Psoas muscle (tissue), 8 donors: Measurements from ENCODE around the gene MGME1. TPM values are rescaled to one million over a fixed set of nuclear protein-coding genes. Genes with fewer than 3 reads are reported as not detected.

ENCODE experiments used
- ATAC-seq, 4 donors: fragments of 200-7000 bp; cut with Tn5 transposase; one replicate each; pipeline ENCODE4 v1.9.1; 2020; ENCODE audit warnings: moderate library complexity in 3 of 4, mild to moderate bottlenecking in 2 of 4
- DNase-seq, 2 donors: peaks; one replicate each; pipeline ENCODE4 v3.0.0-alpha.2; 2020
- H3K27ac ChIP-seq: fragments of 200-600 bp; one replicate; pipeline ENCODE4 v1.8.0; 2022
- H3K27me3 ChIP-seq, 3 donors: fragments of 200-600 bp in 1 of 3; one replicate each; pipeline versions ENCODE4 v1.6.1 to v1.8.0; 2013 to 2022; ENCODE audit warnings: low read length in 2 of 3, mild to moderate bottlenecking in 2 of 3, moderate library complexity in 1 of 3; ENCODE audit not compliant: insufficient read depth in 3 of 3
- H3K36me3 ChIP-seq, 2 donors: fragments of 200-600 bp in 1 of 2; one replicate each; pipeline versions ENCODE4 v1.6.1 to v1.8.0; 2013 to 2022; ENCODE audit warnings: low read depth in 1 of 2, mild to moderate bottlenecking in 1 of 2, moderate library complexity in 1 of 2; ENCODE audit not compliant: insufficient read depth in 1 of 2
- H3K4me1 ChIP-seq: fragments of 200-600 bp; one replicate; pipeline ENCODE4 v1.8.0; 2022
- H3K4me3 ChIP-seq: fragments of 200-600 bp; one replicate; pipeline ENCODE4 v1.8.0; 2022; ENCODE audit warnings: mild to moderate bottlenecking
- H3K9me3 ChIP-seq: fragments of 200-600 bp; one replicate; pipeline ENCODE4 v1.8.0; 2022
- CTCF ChIP-seq: fragments of 200-600 bp; IDR thresholded peaks from one replicate; pipeline ENCODE4 v1.8.0; 2022; ENCODE audit warnings: antibody characterized with exemption
- WGBS, 3 donors: extraction: QIAGEN DNeasy Blood & Tissue Kit; methylation state at CpG; one replicate each; pipeline versions ENCODE4 v1.1.6 to v1.1.7; 2013; 5-methylcytosine and 5-hydroxymethylcytosine counted together
- intact Hi-C, 2 donors: fragments of 100-400 bp; cut with DNase I; formaldehyde crosslinking; loops; one replicate each; pipeline versions ENCODE4 v1.11.0 to v1.14.2; 2022
- polyA plus RNA-seq, 3 donors: library from polyadenylated mRNA; stranded (reverse); fragments of 200-250 nt; gene quantifications; one replicate each; pipeline ENCODE4 v1.2.3, GENCODE V29; 2013
- total RNA-seq, 4 donors: library from RNA; stranded (reverse); fragmentation: NEBNext Ultra II Directional in 2 of 4; extraction: Animal tissue kit (Norgen Biotek cat#: 25700) in 2 of 4; gene quantifications; one replicate each; pipeline versions ENCODE4 v1.2.1 to v1.2.4, GENCODE V29; 2021 to 2023
- donor health status: healthy with polysubstance abuse.
- donor health status: DM: no; HTN: no; CAD: no; lungs with moderate emphysema.
- donor health status: Bipolar disorder and iron deficiency.
- donor health status: healthy.
- donor health status: DM: yes; HTN: yes; CAD: no.
- donor health status: DM: no; HTN: no; CAD: no.
- donor health status: DM: no; HTN: no; CAD: no.
- donor health status: DM: yes; HTN: yes; CAD: no.

Gene MGME1
- total and polyA plus RNA-seq, 7 donors: 4.3 to 21.8 (median 9.2) TPM

- ATAC-seq (no peak), DNase-seq (no peak)
- Histone ChIP-seq H3K27ac (no peak overlapping the region), H3K4me3 (no peak overlapping the region), H3K36me3 (no peaks in the 10 kb centered on the region), H3K9me3 (no peaks in the 10 kb centered on the region), H3K27me3 (no peaks in the 10 kb centered on the region), H3K4me1 (peaks cover 3% of the 10 kb centered on the region)
- intact Hi-C loops: loop anchor here (5.0 to 10.0 kb wide), 3 partner anchors 41 to 494 kb away; partner anchors contain the start of gene BFSP1 (in 1 of the 2)
- TF ChIP-seq CTCF: no peak
- 94 to 95% (median 95%) methylated on average over 5 of the region's 5 CpGs for WGBS, 3 donors
Measured at GRCh38 chr20:17998446-17998845, 29.6 kb downstream of the MGME1 start.

GRCh38 chr20:17999566-17999965, 30.7 kb downstream of the MGME1 start:
- intact Hi-C loops: loop anchor here (5.0 to 10.0 kb wide), 3 partner anchors 42 to 495 kb away; partner anchors contain the start of gene BFSP1 (in 1 of the 2)
- no peak overlapping the region for H3K4me3 ChIP-seq
- DNase-seq (no peak), ATAC-seq (no peak)
- no peak for TF ChIP-seq CTCF
- WGBS, 3 donors: 80 to 88% (median 82%) methylated on average over 4 of the region's 4 CpGs
- H3K36me3 ChIP-seq: no peaks in the 10 kb centered on the region
- H3K27me3 ChIP-seq: no peaks in the 10 kb centered on the region
- peaks cover 8% of the 10 kb centered on the region for H3K4me1 ChIP-seq
- no peaks in the 10 kb centered on the region for H3K9me3 ChIP-seq
- no peak overlapping the region for H3K27ac ChIP-seq

GRCh38 chr20:18001131-18001921, 32.5 kb downstream of the MGME1 start:
- Histone ChIP-seq H3K36me3 (no peaks in the 10 kb centered on the region), H3K9me3 (no peaks in the 10 kb centered on the region), H3K27me3 (no peaks in the 10 kb centered on the region), H3K4me3 (no peak overlapping the region), H3K27ac (peak overlapping the region; percentile 51), H3K4me1 (peaks cover 8% of the 10 kb centered on the region)
- no peak for TF ChIP-seq CTCF
- ATAC-seq (peak; percentile 80 to 90 (median 80)), DNase-seq (peak; percentile 86 to 88)
- intact Hi-C loops: loop anchor here in 1 of 2 donors (5.0 kb wide), 1 partner anchor 319 kb away; the partner anchor contains the start of gene RRBP1
- 57 to 72% (median 59%) methylated on average over 10 of the region's 10 CpGs for WGBS, 3 donors

GRCh38 chr20:18003897-18004296, 35.1 kb downstream of the MGME1 start:
- no peak for DNase-seq
- intact Hi-C loops: loop anchor here in 1 of 2 donors (5.0 kb wide), 1 partner anchor 322 kb away; the partner anchor contains the start of gene RRBP1
- Histone ChIP-seq H3K27ac (peak overlapping the region; percentile 32), H3K36me3 (no peaks in the 10 kb centered on the region), H3K4me3 (no peak overlapping the region), H3K27me3 (no peaks in the 10 kb centered on the region), H3K9me3 (no peaks in the 10 kb centered on the region), H3K4me1 (peaks cover 12% of the 10 kb centered on the region)
- no peak for TF ChIP-seq CTCF
- ATAC-seq: no peak
- WGBS, 3 donors: 64 to 77% (median 65%) methylated on average over 5 of the region's 5 CpGs
